ENCODE results near the gene ZNF384.

The ZNF384 gene

GRCh38 chr12:6723607-6724408 is 34.6 kb upstream of the ZNF384 start, which contains the start of gene COPS7A (continued):
- TF ChIP-seq ZNF544 (tag by site-specific recombination; IDR thresholded peaks at IDR 0.05) (no peak), ZFP3 (tag by site-specific recombination; IDR thresholded peaks at IDR 0.05; ENCODE audit: low read depth) (no peak), ZNF24 (tag by site-specific recombination; IDR thresholded peaks at IDR 0.05) (peak; percentile 86), ZNF266 (tag by site-specific recombination; IDR thresholded peaks at IDR 0.05; ENCODE audit: low read depth) (no peak), ZNF692 (tag by site-specific recombination; IDR thresholded peaks at IDR 0.05) (peak; percentile 96), ZNF596 (tag by site-specific recombination; IDR thresholded peaks at IDR 0.05) (no peak), BCL11A (tag by site-specific recombination; IDR thresholded peaks at IDR 0.05; ENCODE audit: low read depth) (peak; percentile 10; the same call in 1 of the 2 replicates), ZNF280C (tag by site-specific recombination; IDR thresholded peaks at IDR 0.05) (no peak), ZBTB6 (tag by site-specific recombination; IDR thresholded peaks at IDR 0.05) (peak; percentile 85), SP3 (tag by site-specific recombination; IDR thresholded peaks at IDR 0.05) (peak; percentile 96), ZNF248 (tag by site-specific recombination; IDR thresholded peaks at IDR 0.05) (no peak), GLI2 (tag by site-specific recombination; IDR thresholded peaks at IDR 0.05; ENCODE audit: borderline replicate concordance, low read depth) (no peak; the same call in 1 of the 2 replicates), PRDM10 (tag by site-specific recombination; IDR thresholded peaks at IDR 0.05) (peak; percentile 80), TRIM28 (IDR thresholded peaks at IDR 0.05; ENCODE audit: borderline replicate concordance, low read length) (peak; percentile 84), ZBTB48 (tag by site-specific recombination; IDR thresholded peaks at IDR 0.05) (peak; percentile 91; the same call in 1 of the 2 replicates), ZNF114 (tag by site-specific recombination; IDR thresholded peaks at IDR 0.05) (no peak), ZBTB11 (tag by site-specific recombination; conservative IDR thresholded peaks at IDR 0.05; ENCODE audit: low read depth) (peak; percentile 96), ZNF843 (tag by site-specific recombination; IDR thresholded peaks at IDR 0.05) (peak; percentile 73), SETDB1 (IDR thresholded peaks at IDR 0.05; ENCODE audit: insufficient read length, low read length) (peak; percentile 46), ZEB2 (tag by site-specific recombination; IDR thresholded peaks at IDR 0.05) (peak; percentile 95), ZNF571 (tag by site-specific recombination; IDR thresholded peaks at IDR 0.05) (no peak), ZNF76 (tag by site-specific recombination; IDR thresholded peaks at IDR 0.05; ENCODE audit: borderline replicate concordance, low read depth) (peak; percentile 58), ZNF621 (tag by site-specific recombination; IDR thresholded peaks at IDR 0.05) (no peak), ZNF292 (tag by site-specific recombination; IDR thresholded peaks at IDR 0.05; ENCODE audit: borderline replicate concordance, low read depth) (no peak)
